Astrocyte of the cerebellum (primary cell): ENCODE data around the gene GTF2F2.

Experiments
- DNase-seq: peaks from one replicate; pipeline ENCODE4 v3.0.0-alpha.2; 2011; ENCODE audit warnings: low read depth
- H3K4me3 ChIP-seq: 2 replicates; pipeline ENCODE4 v1.5.1; 2011; ENCODE audit warnings: mild to moderate bottlenecking, low read depth, low read length, moderate library complexity
- in situ Hi-C: cut with HindIII; loops from 2 replicates; pipeline ENCODE4 v1.10.0; 2017; ENCODE audit warnings: low sequenced_read_pairs
- TF ChIP-seq, protein P1 (sequence below): IDR thresholded peaks from 2 replicates; pipeline ENCODE4 v1.5.1; 2012; ENCODE audit warnings: low read length, low read depth, moderate library complexity, mild to moderate bottlenecking; ENCODE audit errors: missing control alignments

GTF2F2 gene

DNA sequence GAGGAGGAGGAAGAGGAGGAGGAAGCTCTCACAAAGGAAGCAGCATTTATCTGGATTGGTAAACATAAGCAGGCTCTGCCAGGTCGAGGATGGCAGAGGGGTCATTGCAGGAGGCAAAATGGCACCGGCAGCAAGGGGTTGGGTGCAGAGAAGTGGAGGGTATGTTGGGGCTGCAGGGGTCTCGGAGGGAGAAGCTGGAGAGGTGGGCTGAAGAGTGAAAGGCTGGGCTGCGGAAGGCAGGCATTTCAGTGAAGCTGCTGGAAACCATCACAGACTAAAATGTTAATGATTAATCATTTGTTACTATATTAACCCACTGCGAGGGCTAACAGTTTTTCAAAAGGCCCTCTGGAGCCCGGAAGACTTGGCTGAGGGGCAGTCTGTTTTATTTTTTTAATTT lies 196.0 kb downstream of the GTF2F2 start:
- no peak for DNase-seq
- in situ Hi-C loops: no loop called here
- TF ChIP-seq, protein P1, sequence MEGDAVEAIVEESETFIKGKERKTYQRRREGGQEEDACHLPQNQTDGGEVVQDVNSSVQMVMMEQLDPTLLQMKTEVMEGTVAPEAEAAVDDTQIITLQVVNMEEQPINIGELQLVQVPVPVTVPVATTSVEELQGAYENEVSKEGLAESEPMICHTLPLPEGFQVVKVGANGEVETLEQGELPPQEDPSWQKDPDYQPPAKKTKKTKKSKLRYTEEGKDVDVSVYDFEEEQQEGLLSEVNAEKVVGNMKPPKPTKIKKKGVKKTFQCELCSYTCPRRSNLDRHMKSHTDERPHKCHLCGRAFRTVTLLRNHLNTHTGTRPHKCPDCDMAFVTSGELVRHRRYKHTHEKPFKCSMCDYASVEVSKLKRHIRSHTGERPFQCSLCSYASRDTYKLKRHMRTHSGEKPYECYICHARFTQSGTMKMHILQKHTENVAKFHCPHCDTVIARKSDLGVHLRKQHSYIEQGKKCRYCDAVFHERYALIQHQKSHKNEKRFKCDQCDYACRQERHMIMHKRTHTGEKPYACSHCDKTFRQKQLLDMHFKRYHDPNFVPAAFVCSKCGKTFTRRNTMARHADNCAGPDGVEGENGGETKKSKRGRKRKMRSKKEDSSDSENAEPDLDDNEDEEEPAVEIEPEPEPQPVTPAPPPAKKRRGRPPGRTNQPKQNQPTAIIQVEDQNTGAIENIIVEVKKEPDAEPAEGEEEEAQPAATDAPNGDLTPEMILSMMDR: no peak
- H3K4me3 ChIP-seq: no peak overlapping the region

DNA sequence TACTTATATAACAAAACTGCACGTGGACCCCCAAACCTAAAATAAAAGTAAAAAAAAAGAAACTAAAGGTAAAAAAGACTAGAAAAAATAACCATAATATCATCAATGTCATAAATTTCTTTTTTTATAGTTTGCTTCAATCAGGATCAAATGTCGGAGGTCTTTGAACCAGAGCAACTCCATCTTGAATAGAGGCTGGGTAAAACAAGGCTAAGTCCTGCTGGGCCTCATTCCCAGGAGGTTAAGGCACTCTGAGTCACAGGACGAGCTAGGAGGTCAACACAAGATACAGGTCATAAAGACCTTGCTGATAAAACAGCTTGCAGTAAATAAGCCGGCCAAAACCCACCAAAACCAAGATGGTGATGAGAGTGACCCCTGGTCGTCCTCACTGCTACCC lies 196.7 kb downstream of the GTF2F2 start:
- no peak for DNase-seq
- H3K4me3 ChIP-seq: no peak overlapping the region
- in situ Hi-C loops: no loop called here
- TF ChIP-seq, protein P1: no peak

DNA sequence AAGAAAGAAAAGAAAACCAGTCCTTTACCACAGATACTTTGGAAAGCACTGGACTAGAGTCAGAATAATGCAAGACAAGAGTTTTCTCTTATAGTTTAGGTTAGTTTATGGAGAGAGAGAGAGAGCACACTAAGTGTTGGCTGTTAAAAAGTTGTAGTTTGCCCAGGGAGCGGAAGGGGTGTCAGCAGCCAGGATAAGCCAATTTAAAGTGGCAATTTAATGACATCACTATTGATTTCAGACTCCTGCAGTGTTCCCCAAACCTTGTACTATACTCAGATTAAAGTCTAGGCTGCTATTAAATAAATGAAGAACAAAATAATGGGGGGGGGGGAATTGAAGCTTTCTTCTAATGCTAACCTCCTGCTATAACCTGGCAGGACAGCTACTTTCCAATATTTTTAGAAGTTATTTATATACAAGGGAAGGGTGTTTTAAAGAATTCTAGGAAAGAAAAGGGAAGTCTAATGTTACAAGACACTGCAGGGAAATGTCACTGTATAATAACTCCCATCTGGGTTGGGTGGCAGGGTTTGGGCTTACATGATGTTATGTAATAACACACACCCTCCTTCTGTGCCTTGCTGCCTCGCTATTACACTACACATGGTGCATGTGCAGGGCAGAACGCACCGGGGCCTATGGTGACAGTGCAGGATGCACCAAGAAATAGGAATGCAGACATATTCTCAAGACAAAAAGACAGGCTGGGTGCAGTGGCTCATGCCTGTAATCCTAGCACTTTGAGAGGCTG lies 200.7 kb downstream of the GTF2F2 start:
- H3K4me3 ChIP-seq: no peak overlapping the region
- TF ChIP-seq, protein P1: no peak
- in situ Hi-C loops: loop anchor here (5.0 kb wide), 1 partner anchor 49 kb away; no protein-coding TSS in a partner anchor
- no peak for DNase-seq

DNA sequence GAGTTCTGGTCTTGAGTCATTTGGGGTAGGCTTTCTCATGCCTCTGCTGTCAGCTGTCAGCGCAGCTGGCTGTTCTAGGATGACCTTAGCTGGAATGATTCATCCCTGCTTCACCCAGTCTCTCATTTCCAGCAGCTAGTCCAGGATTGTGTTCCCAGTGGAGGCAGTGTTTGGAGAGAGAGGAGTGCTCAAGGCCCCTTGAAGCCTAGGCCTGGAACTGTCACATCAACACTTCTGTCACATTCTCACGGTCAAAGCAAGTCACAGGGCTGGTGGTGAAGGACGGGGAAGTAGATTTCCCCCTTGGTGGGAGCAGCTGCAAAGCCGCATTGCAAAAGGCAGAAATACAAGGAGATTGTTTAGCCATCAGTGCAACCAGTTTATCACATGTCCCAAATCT lies 205.5 kb downstream of the GTF2F2 start:
- no peak for DNase-seq
- TF ChIP-seq, protein P1: no peak
- in situ Hi-C loops: no loop called here

GRCh38 chr13:45327253-45327955 lies 207.1 kb downstream of the GTF2F2 start:
- in situ Hi-C loops: no loop called here
- TF ChIP-seq, protein P1: no peak
- H3K4me3 ChIP-seq: no peak overlapping the region
- DNase-seq: no peak

More for the DNA sequence above, 205.5 kb downstream of the GTF2F2 start:
- H3K4me3 ChIP-seq: no peak overlapping the region

DNA sequence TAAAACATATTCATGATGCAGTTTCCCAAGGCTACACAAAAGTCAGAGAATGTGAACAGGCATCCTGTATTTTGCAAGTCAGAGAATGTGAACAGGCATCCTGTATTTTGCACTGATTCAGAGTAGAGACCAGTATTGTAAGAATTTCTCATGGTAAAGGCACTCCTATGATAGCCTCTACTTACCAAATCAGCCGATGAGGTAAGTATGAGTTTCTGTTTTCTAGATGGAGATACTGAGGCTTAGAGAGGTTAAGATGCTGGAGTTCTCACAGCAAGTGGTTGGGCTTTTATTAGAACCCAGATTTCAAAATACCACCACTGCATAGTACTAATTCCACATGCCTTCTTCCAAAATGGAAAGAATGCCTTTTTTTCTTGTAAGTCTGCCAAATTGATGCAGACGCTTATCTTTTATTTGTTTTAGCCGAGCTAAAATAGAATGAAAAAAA lies 208.4 kb downstream of the GTF2F2 start:
- H3K4me3 ChIP-seq: no peak overlapping the region
- peak; percentile 36 for DNase-seq
- TF ChIP-seq, protein P1: no peak
- in situ Hi-C loops: no loop called here
